ENCODE data around the gene RNF133.

The RNF133 gene

DNA sequence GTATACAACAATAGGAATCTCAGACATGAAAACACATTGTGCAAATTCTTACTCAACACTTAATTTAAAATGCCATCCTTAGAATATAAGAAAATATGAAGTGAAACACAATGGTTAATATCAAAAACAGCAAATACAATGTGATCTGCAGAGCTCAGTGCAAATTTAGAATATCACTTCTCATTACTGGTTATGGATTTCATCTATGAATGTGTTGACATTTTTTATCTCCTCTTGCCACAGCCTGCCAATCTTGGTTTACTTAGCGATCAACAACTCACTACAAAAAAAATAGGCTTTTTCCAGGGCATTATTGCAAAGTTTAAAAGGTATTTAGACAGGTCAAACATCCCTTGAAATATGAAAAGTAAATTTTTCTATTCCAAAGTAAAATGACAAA, 28.8 kb upstream of the RNF133 start:
- ChIA-PET POLR2A (ENCODE audit: low non-redundant PET) (no interaction called here), CTCF (no interaction called here)
- TF ChIP-seq, protein P1, sequence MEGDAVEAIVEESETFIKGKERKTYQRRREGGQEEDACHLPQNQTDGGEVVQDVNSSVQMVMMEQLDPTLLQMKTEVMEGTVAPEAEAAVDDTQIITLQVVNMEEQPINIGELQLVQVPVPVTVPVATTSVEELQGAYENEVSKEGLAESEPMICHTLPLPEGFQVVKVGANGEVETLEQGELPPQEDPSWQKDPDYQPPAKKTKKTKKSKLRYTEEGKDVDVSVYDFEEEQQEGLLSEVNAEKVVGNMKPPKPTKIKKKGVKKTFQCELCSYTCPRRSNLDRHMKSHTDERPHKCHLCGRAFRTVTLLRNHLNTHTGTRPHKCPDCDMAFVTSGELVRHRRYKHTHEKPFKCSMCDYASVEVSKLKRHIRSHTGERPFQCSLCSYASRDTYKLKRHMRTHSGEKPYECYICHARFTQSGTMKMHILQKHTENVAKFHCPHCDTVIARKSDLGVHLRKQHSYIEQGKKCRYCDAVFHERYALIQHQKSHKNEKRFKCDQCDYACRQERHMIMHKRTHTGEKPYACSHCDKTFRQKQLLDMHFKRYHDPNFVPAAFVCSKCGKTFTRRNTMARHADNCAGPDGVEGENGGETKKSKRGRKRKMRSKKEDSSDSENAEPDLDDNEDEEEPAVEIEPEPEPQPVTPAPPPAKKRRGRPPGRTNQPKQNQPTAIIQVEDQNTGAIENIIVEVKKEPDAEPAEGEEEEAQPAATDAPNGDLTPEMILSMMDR (conservative IDR thresholded peaks at IDR 0.05; ENCODE audit: low read depth) = no peak
- DNase-seq (ENCODE audit: low spot score) = no peak
- H3K27ac ChIP-seq = no peak overlapping the region

DNA sequence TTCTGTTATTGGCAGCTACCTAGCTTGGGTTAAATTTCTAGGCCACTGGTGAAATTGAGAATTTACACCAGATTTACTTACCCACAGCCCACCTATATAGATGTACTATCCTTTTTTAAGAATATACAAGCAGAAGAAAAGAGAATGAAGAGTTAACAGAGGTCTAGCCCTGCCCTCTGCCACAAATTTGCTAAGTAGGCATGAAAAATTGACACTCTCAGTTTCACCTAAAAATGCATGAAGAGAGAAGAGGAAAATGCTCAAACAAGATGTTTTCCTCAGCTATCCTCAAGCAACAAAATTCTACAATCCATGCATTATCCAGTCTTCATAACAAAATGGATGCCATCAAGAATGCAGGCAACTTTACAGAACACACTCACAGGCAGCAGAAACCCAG, 28.4 kb upstream of the RNF133 start:
- no peak overlapping the region for H3K27ac ChIP-seq
- ChIA-PET POLR2A (ENCODE audit: low non-redundant PET) (no interaction called here), CTCF (no interaction called here)
- no peak for DNase-seq (ENCODE audit: low spot score)
- TF ChIP-seq, protein P1 (conservative IDR thresholded peaks at IDR 0.05; ENCODE audit: low read depth) = no peak

DNA sequence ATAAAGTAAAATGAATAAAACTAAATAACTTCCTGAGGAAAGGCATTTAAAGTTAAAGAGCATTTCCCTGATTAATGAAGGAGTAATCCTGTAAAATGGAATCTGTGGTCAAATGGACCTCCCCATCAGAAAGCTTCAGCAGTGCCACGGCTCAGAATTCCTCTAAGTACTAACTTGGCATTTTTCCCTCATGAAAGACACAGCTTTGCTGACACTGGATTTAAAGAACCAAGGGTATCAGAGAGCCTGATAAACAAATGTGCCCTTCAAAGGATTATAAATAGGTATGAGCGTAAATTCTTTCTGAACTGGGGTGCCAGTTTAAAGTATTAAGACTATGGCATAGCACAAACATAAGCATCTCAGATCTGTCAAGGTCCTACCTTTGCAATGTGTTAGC, 28.0 kb upstream of the RNF133 start:
- no peak for DNase-seq (ENCODE audit: low spot score)
- POLR2A ChIA-PET (ENCODE audit: low non-redundant PET) = no interaction called here
- no peak overlapping the region for H3K27ac ChIP-seq
- TF ChIP-seq, protein P1 (conservative IDR thresholded peaks at IDR 0.05; ENCODE audit: low read depth) = no peak
- CTCF ChIA-PET = interaction anchor here (0.5 to 0.6 kb wide), 3 partner anchors 38 to 1453 kb away, joined by 3 to 4 read pairs (median 3); no protein-coding TSS in a partner anchor

DNA sequence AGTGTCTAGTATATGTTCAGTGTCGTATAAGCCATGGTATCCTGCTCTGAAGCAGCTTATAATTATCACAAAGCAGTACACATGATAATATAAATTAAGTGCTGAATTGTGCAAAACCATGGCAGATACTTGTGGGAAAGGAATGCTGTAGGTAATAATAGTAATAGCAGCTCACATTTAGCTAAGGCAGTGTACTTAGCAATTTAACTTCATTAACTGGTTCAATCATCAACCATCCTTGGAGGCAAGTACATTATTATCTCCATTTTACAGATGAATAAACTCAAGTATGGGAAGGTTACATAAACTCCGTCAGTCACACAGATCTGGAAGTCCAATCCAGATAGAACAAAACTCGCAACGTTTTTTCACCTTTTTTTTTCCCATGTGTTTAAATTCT, 25.4 kb upstream of the RNF133 start:
- no peak overlapping the region for H3K27ac ChIP-seq
- ChIA-PET POLR2A (ENCODE audit: low non-redundant PET) (no interaction called here), CTCF (no interaction called here)
- TF ChIP-seq, protein P1 (conservative IDR thresholded peaks at IDR 0.05; ENCODE audit: low read depth) = no peak
- DNase-seq (ENCODE audit: low spot score) = no peak

DNA sequence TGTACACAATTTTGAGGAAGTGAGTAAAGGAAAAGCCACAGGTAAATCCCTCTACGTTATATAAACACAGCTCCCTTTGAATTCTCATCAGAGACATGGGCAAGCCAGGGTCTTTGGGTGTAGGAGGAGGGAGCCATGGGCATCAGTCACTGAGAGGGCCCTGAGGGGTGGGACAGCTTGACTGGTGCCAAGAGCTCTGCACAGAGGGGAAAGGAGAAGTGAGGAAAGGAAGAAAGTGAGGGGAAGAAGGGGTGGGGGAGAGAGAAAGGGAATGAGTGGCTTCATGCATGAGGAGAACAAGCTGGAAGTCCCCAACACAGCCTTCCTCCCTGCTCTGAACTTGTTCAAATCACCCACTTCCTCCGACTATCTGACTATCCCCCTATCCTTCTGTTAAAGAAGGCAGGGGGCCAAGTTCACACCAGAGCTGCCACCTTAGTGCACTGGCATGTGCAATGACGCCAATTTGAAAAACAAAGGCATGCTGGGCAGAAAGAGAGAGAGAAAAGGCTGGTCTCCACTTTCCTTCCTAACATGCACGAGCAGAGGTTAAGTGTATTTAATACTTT, 20.2 kb upstream of the RNF133 start:
- ChIA-PET POLR2A (ENCODE audit: low non-redundant PET) (no interaction called here), CTCF (no interaction called here)
- TF ChIP-seq, protein P1 (conservative IDR thresholded peaks at IDR 0.05; ENCODE audit: low read depth) = no peak
- H3K27ac ChIP-seq = no peak overlapping the region
- DNase-seq (ENCODE audit: low spot score) = no peak

DNA sequence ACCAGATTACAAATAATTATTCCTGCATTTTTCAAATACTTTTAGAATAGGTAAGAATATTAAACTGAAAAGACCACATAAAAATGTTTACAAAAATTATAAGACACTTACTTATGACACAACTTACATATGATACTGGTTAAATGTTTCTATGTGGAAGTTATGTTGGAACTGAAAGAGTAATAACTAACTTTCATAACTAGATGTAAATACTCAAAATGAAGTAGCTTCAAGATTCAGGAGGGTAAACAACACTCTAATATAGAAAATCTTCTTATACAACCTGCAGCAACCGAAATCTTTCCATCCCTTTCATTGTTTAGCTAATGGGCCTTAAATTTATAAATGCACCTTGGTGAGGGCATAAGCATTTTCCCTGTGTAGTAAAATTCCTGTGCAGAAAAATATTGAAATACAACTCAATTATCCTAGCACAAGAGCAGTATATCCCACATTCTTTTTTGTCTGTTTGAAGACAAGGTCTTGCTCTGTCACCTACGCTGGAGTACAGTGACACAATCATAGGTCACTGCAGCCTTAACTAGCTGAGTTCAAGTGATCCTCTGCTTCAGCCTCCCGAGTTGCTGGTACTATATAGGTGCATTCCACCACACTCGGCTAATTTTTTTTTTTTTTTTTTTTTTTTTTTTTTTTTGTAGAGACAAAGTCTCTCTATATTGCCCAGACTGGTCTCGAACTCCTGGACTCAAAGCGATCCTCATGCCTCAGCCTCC, 18.6 kb upstream of the RNF133 start:
- POLR2A ChIA-PET (ENCODE audit: low non-redundant PET) = no interaction called here
- CTCF ChIA-PET = interaction anchor here (0.8 kb wide), 1 partner anchor 27 kb away, joined by 4 read pairs; no protein-coding TSS in a partner anchor
- no peak for DNase-seq (ENCODE audit: low spot score)
- H3K27ac ChIP-seq = no peak overlapping the region
- TF ChIP-seq, protein P1 (conservative IDR thresholded peaks at IDR 0.05; ENCODE audit: low read depth) = no peak

Data from RWPE1 (cell line).